IMR-90 (cell line): ENCODE data around the gene PDE11A. TPM values are rescaled to one million over a fixed set of nuclear protein-coding genes. Genes with fewer than 3 reads are reported as not detected.

ENCODE experiments used
- ATAC-seq: fragments of 200-7000 bp; cut with Tn5 transposase; 2 replicates; pipeline ENCODE4 v1.9.1; 2020; ENCODE audit warnings: low read depth, mild to moderate bottlenecking, moderate library complexity
- BruUV-seq: library from RNA; stranded (reverse); fragments of 400-500 nt; replicated peaks from 2 replicates; lab custom pipeline; 2021; lab: Mats Ljungman, UMichigan
- CTCF ChIA-PET: fragments of 300-600 bp; formaldehyde crosslinking; extraction: SDS; loops from one replicate; lab custom pipeline; 2021; ENCODE audit warnings: antibody characterized with exemption; lab: Yijun Ruan, JAX
- POLR2A ChIA-PET: fragments of 300-600 bp; sonication (Branson Sonifier 250); formaldehyde crosslinking; loops from one replicate; lab custom pipeline; 2022; ENCODE audit warnings: antibody characterized with exemption; ENCODE audit not compliant: unreplicated experiment; lab: Charles Lee
- DNase-seq: peaks from one replicate; pipeline ENCODE4 v3.0.0; 2013
- H2AFZ ChIP-seq: replicated peaks from 2 replicates; pipeline ENCODE3; 2013; ENCODE audit warnings: low read length, mild to moderate bottlenecking; ENCODE audit not compliant: poor library complexity
- H2AK5ac ChIP-seq: 2 replicates; pipeline ENCODE4 v1.6.1; 2013; ENCODE audit warnings: low read depth, low read length, inconsistent platforms
- H2AK9ac ChIP-seq: replicated peaks from 2 replicates; pipeline ENCODE3; 2013; ENCODE audit warnings: mild to moderate bottlenecking, low read depth, low read length, moderate library complexity; ENCODE audit not compliant: poor library complexity
- H2BK120ac ChIP-seq: 2 replicates; pipeline ENCODE4 v1.6.1; 2013; ENCODE audit warnings: low read depth, low read length, inconsistent platforms
- H2BK15ac ChIP-seq: 3 replicates; pipeline ENCODE4 v1.6.1; 2013; ENCODE audit warnings: low read depth, low read length, inconsistent platforms
- H2BK20ac ChIP-seq: 2 replicates; pipeline ENCODE4 v1.6.1; 2013; ENCODE audit warnings: low read depth, mild to moderate bottlenecking, inconsistent platforms, low read length, moderate library complexity
- H2BK5ac ChIP-seq: 2 replicates; pipeline ENCODE4 v1.6.1; 2013; ENCODE audit warnings: mild to moderate bottlenecking, low read depth, low read length, inconsistent platforms; ENCODE audit not compliant: poor library complexity, severe bottlenecking
- H3K14ac ChIP-seq: replicated peaks from 2 replicates; pipeline ENCODE4 v1.6.1; 2013; ENCODE audit warnings: low read depth, low read length, inconsistent platforms
- H3K18ac ChIP-seq: 2 replicates; pipeline ENCODE4 v1.6.1; 2013; ENCODE audit warnings: low read depth, low read length, control low read depth
- H3K23ac ChIP-seq: 2 replicates; pipeline ENCODE4 v1.6.1; 2013; ENCODE audit warnings: low read depth, low read length, inconsistent platforms
- H3K27ac ChIP-seq: 2 replicates; pipeline ENCODE4 v1.5.1; 2013; ENCODE audit warnings: mild to moderate bottlenecking, control low read depth, low read length; ENCODE audit not compliant: insufficient read depth
- H3K27me3 ChIP-seq: 2 replicates; pipeline ENCODE4 v1.6.1; 2013; ENCODE audit warnings: low read length; ENCODE audit not compliant: control insufficient read depth, insufficient read depth
- H3K36me3 ChIP-seq: 2 replicates; pipeline ENCODE4 v1.6.1; 2013; ENCODE audit warnings: low read length, mixed read lengths; ENCODE audit not compliant: control insufficient read depth, insufficient read depth
- H3K4ac ChIP-seq: 2 replicates; pipeline ENCODE4 v1.6.1; 2013; ENCODE audit warnings: low read depth, low read length, inconsistent platforms
- H3K4me1 ChIP-seq: 2 replicates; pipeline ENCODE4 v1.6.1; 2013; ENCODE audit warnings: low read length, mixed read lengths; ENCODE audit not compliant: control insufficient read depth, insufficient read depth
- H3K4me2 ChIP-seq: 2 replicates; pipeline ENCODE4 v1.6.1; 2013; ENCODE audit warnings: low read depth, mild to moderate bottlenecking, control low read depth, low read length, moderate library complexity
- H3K4me3 ChIP-seq: 2 replicates; pipeline ENCODE4 v1.5.1; 2013; ENCODE audit warnings: low read depth, mild to moderate bottlenecking, control low read depth, low read length, moderate library complexity; ENCODE audit not compliant: insufficient read depth
- H3K56ac ChIP-seq: 2 replicates; pipeline ENCODE4 v1.6.1; 2013; ENCODE audit warnings: low read length, inconsistent platforms; ENCODE audit not compliant: insufficient read depth; ENCODE audit errors: extremely low read depth
- H3K79me1 ChIP-seq, 2 experiments: 2 replicates each; pipeline ENCODE4 v1.6.1; 2013; ENCODE audit warnings: low read length in 2 of 2, inconsistent platforms in 1 of 2, low read depth in 1 of 2
- H3K9ac ChIP-seq: 2 replicates; pipeline ENCODE4 v1.6.1; 2013; ENCODE audit warnings: low read depth, low read length, control low read depth
- H3K9me1 ChIP-seq: 2 replicates; pipeline ENCODE4 v1.6.1; 2013; ENCODE audit warnings: low read length, inconsistent platforms; ENCODE audit not compliant: insufficient read depth
- H3K9me3 ChIP-seq: 2 replicates; pipeline ENCODE4 v1.6.1; 2013; ENCODE audit warnings: low read length; ENCODE audit not compliant: control insufficient read depth, insufficient read depth
- H4K20me1 ChIP-seq: 2 replicates; pipeline ENCODE4 v1.6.1; 2013; ENCODE audit warnings: low read length, inconsistent platforms; ENCODE audit not compliant: insufficient read depth
- H4K5ac ChIP-seq: 2 replicates; pipeline ENCODE4 v1.6.1; 2013; ENCODE audit warnings: mild to moderate bottlenecking, low read depth, low read length, control low read depth
- H4K8ac ChIP-seq, 2 experiments: 2 replicates each; pipeline ENCODE4 v1.6.1; 2013; ENCODE audit warnings: low read depth in 2 of 2, low read length in 2 of 2, control low read depth in 1 of 2, inconsistent platforms in 1 of 2
- H4K91ac ChIP-seq: 2 replicates; pipeline ENCODE4 v1.6.1; 2013; ENCODE audit warnings: low read depth, low read length, inconsistent platforms; ENCODE audit not compliant: insufficient read depth
- BHLHE40 ChIP-seq: fragments of 150-350 bp; IDR thresholded peaks from 2 replicates; pipeline ENCODE4 v1.6.1; 2016; ENCODE audit warnings: mild to moderate bottlenecking, low read depth, low read length
- CEBPB ChIP-seq: IDR thresholded peaks from 2 replicates; pipeline ENCODE4 v1.6.1; 2012; ENCODE audit warnings: low read depth, low read length, improper control_type of control experiment
- CHD1 ChIP-seq: IDR thresholded peaks from 2 replicates; pipeline ENCODE4 v1.6.1; 2012; ENCODE audit warnings: low read depth, low read length, improper control_type of control experiment
- FOS ChIP-seq: fragments of 150-350 bp; IDR thresholded peaks from 2 replicates; pipeline ENCODE4 v1.6.1; 2016; ENCODE audit warnings: low read depth, low read length
- MAFK ChIP-seq: IDR thresholded peaks from 2 replicates; pipeline ENCODE4 v1.6.1; 2012; ENCODE audit warnings: low read depth, low read length, improper control_type of control experiment
- MAZ ChIP-seq: IDR thresholded peaks from 2 replicates; pipeline ENCODE4 v1.6.1; 2012; ENCODE audit warnings: low read depth, mild to moderate bottlenecking, low read length, improper control_type of control experiment, moderate library complexity, borderline replicate concordance
- MXI1 ChIP-seq: IDR thresholded peaks from 2 replicates; pipeline ENCODE4 v1.6.1; 2012; ENCODE audit warnings: low read depth, mild to moderate bottlenecking, low read length, moderate library complexity, borderline replicate concordance
- NFE2L2 ChIP-seq: fragments of 150-350 bp; IDR thresholded peaks from 2 replicates; pipeline ENCODE4 v1.6.1; 2016; ENCODE audit warnings: low read depth, mild to moderate bottlenecking, low read length
- POLR2A ChIP-seq: IDR thresholded peaks from 2 replicates; pipeline ENCODE4 v1.6.1; 2012; ENCODE audit warnings: mild to moderate bottlenecking, low read depth, low read length
- RAD21 ChIP-seq: IDR thresholded peaks from 2 replicates; pipeline ENCODE4 v1.6.1; 2012; ENCODE audit warnings: low read length, improper control_type of control experiment
- RCOR1 ChIP-seq: IDR thresholded peaks from 2 replicates; pipeline ENCODE4 v1.6.1; 2012; ENCODE audit warnings: mild to moderate bottlenecking, low read length, improper control_type of control experiment; ENCODE audit not compliant: insufficient replicate concordance
- RFX5 ChIP-seq: IDR thresholded peaks from 2 replicates; pipeline ENCODE4 v1.8.0; 2012; ENCODE audit warnings: low read depth, mild to moderate bottlenecking, low read length, moderate library complexity
- SMC3 ChIP-seq: fragments of 150-350 bp; IDR thresholded peaks from 2 replicates; pipeline ENCODE4 v1.6.1; 2016; ENCODE audit warnings: low read depth, mild to moderate bottlenecking, antibody characterized with exemption, low read length, moderate library complexity
- USF2 ChIP-seq: fragments of 150-350 bp; IDR thresholded peaks from 2 replicates; pipeline ENCODE4 v1.6.1; 2017; ENCODE audit warnings: mild to moderate bottlenecking, antibody characterized with exemption, low read length, low read depth
- WGBS, 2 experiments: methylation state at CpG; one replicate each; pipeline versions ENCODE4 v1.1.5 to v1.1.7; 2013; ENCODE audit warnings: missing lambda C conversion rate in 2 of 2; ENCODE audit not compliant: insufficient read length in 1 of 2; ENCODE audit errors: extremely low coverage in 2 of 2; 5-methylcytosine and 5-hydroxymethylcytosine counted together
- dilution Hi-C: fragments of 300-500 bp; cut with HindIII; formaldehyde crosslinking; loops from one replicate; pipeline ENCODE4 v1.14.3; 2018; ENCODE audit warnings: low sequenced_read_pairs; ENCODE audit not compliant: unreplicated experiment
- in situ Hi-C: fragments of 300-500 bp; cut with MboI; formaldehyde crosslinking; loops from 3 replicates; pipeline ENCODE4 v1.14.3; 2019; ENCODE audit warnings: low sequenced_read_pairs, inconsistent platforms, mixed read lengths
- intact Hi-C: fragments of 100-400 bp; cut with micrococcal nuclease; formaldehyde crosslinking; loops from 2 replicates; pipeline ENCODE4 v1.10.0; 2022
- polyA plus RNA-seq, 3 experiments: library from polyadenylated mRNA; depleted of rRNA; stranded (reverse); fragments of >200 nt; gene quantifications; 2 replicates each; pipeline ENCODE4 v1.2.3, GENCODE V29; 2012; ENCODE audit warnings: low replicate concordance in 1 of 3
- total RNA-seq: library from RNA; depleted of rRNA; stranded (reverse); fragments of >200 nt; gene quantifications from 2 replicates; pipeline ENCODE4 v1.2.3, GENCODE V29; 2012
- TF ChIP-seq, protein P1 (sequence below): fragments of 150-350 bp; IDR thresholded peaks from 2 replicates; pipeline ENCODE4 v1.6.1; 2016; ENCODE audit warnings: low read depth, mild to moderate bottlenecking, low read length, moderate library complexity, borderline replicate concordance

The PDE11A gene
- total and polyA plus RNA-seq, 2 of the 4 experiments (the other 2 are of a cell fraction), result 0.21 to 0.72 TPM

GRCh38 chr2:177575358-177575757 lies 497.2 kb downstream of the PDE11A start:
- Histone ChIP-seq H4K5ac (no peak overlapping the region), H2AK9ac (no peak overlapping the region), H3K27me3 (peaks cover 2% of the 10 kb centered on the region), H3K56ac (no peak overlapping the region), H3K14ac (no peak overlapping the region), H2BK20ac (no peak overlapping the region), H3K9ac (no peak overlapping the region), H3K18ac (no peak overlapping the region), H4K20me1 (no peaks in the 10 kb centered on the region), H3K9me3 (no peaks in the 10 kb centered on the region), H3K4me1 (no peaks in the 10 kb centered on the region), H3K4me2 (no peak overlapping the region), H2AFZ (no peak overlapping the region), H3K36me3 (no peaks in the 10 kb centered on the region), H3K9me1 (no peaks in the 10 kb centered on the region), H4K8ac (no peak overlapping the region), H2BK120ac (no peak overlapping the region), H3K79me1 (no peaks in the 10 kb centered on the region), H2AK5ac (no peak overlapping the region), H3K4me3 (no peak overlapping the region), H2BK15ac (no peak overlapping the region), H3K27ac (no peak overlapping the region), H3K23ac (no peak overlapping the region), H4K91ac (no peak overlapping the region), H2BK5ac (no peak overlapping the region), H3K4ac (no peak overlapping the region)
- ChIA-PET CTCF (no interaction called here), POLR2A (no interaction called here)
- BruUV-seq, result no TSS peak
- ATAC-seq, result no peak
- TF ChIP-seq, protein P1, sequence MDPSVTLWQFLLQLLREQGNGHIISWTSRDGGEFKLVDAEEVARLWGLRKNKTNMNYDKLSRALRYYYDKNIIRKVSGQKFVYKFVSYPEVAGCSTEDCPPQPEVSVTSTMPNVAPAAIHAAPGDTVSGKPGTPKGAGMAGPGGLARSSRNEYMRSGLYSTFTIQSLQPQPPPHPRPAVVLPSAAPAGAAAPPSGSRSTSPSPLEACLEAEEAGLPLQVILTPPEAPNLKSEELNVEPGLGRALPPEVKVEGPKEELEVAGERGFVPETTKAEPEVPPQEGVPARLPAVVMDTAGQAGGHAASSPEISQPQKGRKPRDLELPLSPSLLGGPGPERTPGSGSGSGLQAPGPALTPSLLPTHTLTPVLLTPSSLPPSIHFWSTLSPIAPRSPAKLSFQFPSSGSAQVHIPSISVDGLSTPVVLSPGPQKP, result no peak
- no peak for TF ChIP-seq FOS
- no peak for TF ChIP-seq USF2
- TF ChIP-seq BHLHE40, result no peak
- TF ChIP-seq RAD21, result no peak
- no peak for TF ChIP-seq RCOR1
- no peak for TF ChIP-seq CHD1
- no peak for TF ChIP-seq MAZ
- no peak for TF ChIP-seq SMC3
- TF ChIP-seq RFX5, result no peak
- TF ChIP-seq NFE2L2, result no peak
- no peak for TF ChIP-seq POLR2A
- no peak for TF ChIP-seq CEBPB
- no peak for TF ChIP-seq MXI1
- TF ChIP-seq MAFK, result no peak
- intact Hi-C loops, result no loop called here
- in situ Hi-C loops, result no loop called here
- WGBS, 2 experiments, result no CpG with 5 or more reads among the region's 2 CpGs
- dilution Hi-C loops, result no loop called here
- DNase-seq, result no peak
